Skeletal muscle cell (primary cell): ENCODE measurements around the gene EMILIN2.

ENCODE experiments used
- DNase-seq: peaks from one replicate; pipeline ENCODE4 v3.0.0-alpha.2; 2010; ENCODE audit warnings: low read depth
- H3K4me3 ChIP-seq: 2 replicates; pipeline ENCODE4 v1.5.1; 2011; ENCODE audit warnings: low read depth, mild to moderate bottlenecking, control low read depth, low read length, moderate library complexity

Gene EMILIN2

DNA sequence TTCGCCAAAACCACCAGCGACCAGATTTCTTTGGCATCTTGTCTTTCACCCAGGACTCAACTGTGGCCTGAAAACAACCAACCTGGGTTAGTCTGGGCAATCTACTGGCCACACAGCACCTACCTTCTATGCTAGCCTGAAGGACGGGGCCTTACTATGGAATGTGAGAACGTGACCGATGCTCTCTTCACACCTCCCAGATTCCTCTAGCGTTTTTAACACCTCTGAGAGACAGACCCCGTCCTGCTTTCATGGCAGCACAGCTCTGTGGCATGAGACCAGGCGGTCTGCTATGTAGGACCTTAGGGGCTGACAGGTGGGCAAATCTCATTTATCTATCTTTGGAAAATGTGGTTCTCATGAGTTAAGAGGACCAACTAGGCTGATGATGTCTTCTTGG, 80.9 kb downstream of the EMILIN2 start:
- DNase-seq: no peak
- no peak overlapping the region for H3K4me3 ChIP-seq

DNA sequence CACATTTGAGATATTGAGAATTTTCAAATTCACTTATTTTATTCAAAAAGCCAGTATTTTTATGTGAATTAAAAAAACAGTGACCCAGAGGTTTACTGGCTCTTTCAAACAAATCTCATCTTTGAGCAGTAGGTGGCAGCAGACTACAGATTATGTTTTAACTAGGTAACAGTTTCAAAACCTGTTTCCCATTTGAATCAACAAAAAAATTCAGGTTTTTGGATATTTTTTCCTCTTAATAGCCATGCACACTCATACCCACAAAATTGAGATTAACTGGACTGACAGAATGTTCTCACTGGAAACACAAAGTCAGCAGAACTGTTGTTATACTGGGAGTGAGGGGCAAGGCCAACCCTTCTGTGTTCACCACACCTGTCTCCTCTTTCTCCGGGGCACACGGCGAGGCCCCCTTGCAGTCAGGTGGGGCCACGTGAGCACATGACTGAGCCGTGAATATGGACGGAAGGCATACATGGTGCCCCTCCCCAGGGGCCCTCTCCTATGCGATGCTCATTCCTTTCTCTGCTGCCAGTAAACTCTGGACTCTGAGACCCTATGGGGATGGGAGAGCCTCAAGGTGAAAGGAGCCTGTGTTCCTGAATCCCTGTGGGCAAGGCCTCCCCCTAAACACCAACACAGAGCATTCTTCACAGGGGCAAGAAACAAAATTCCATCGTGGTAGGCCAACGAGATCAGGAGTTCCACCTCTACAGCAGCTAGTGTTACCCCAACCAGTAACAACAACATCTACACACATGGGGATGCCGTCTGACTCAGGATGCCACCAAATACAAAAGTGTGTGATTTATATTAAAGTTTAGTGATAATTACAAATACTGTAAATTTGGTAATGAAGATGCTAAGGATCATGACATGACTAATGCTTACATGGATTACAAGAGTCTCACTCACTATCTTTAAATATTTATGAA, 85.7 kb downstream of the EMILIN2 start:
- H3K4me3 ChIP-seq: no peak overlapping the region
- DNase-seq: no peak

DNA sequence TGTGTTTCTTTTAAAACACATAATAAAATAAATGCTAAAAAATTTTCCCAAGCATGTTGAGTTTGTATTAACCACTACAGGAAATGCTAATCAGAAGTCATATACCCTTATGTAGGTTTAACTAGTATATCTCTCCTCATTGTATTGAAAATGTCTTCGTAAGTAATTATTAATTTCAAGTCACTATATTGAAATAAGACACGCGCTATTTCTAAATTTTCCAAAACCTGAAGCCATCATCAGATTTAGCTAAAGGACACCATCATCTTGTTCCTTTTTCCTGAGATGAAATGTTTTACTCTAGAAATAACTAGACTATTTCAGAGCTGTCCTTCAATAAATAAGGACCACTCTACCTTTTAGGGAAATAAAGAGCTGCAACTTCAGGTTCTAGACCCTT, 87.2 kb downstream of the EMILIN2 start:
- H3K4me3 ChIP-seq: no peak overlapping the region
- no peak for DNase-seq

DNA sequence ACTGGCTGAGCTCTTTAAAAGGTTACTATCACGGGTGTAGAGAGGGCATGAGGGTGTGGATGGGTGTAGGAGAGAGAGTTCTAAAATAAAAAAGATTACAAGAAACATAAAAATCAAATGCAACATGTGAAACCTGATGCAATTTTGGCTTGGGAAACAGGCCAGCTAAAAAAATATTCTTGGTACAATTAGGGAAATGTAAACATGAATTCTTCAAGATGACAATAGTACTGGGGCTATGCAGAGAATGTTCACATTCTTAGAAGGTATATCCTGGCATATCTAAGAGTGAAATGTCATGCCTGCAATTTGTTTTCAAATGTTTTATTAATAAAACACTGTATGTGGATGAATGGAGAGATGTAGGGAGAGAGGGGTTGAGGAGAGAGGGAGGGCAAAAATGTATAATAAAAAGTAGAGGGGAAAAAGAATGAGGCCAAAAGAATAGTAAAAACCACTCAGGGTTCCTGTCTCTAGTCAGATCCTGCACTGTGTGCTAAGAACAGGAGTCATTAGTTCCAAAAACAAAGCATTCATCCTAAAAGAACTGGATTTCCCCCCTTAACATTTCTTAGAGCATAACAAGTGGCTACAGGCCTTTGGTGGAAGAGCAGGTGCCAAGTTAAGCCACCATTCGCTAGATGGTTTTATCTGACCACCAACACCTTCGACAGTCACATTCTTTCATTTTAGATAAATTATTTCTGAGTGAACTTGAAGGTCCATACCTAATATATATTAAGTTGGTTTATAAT, 88.8 kb downstream of the EMILIN2 start:
- DNase-seq: no peak
- H3K4me3 ChIP-seq: no peak overlapping the region

DNA sequence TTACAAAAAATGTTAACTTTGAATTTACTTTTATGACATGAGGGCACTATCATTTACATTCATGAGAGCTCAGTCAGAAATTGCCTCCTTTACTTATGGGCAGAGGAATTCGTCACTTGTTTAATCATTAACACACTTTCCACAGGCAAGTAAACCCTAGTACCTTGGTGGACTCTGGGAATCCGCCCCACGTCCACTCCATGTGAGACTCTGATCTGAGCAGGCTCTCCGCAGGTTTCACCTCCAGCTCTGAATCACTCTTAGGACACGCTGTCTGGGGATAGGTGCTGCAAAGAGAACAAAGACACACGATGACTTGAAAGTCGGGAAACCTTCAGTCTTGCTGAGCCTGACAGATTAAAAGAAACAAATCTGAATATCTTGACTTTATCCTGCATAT, 92.5 kb downstream of the EMILIN2 start:
- no peak overlapping the region for H3K4me3 ChIP-seq

GRCh38 chr18:2948038-2948437, 101.2 kb downstream of the EMILIN2 start:
- DNase-seq: peak; percentile 35
- no peak overlapping the region for H3K4me3 ChIP-seq

More for the DNA sequence above, 92.5 kb downstream of the EMILIN2 start:
- DNase-seq: no peak

DNA sequence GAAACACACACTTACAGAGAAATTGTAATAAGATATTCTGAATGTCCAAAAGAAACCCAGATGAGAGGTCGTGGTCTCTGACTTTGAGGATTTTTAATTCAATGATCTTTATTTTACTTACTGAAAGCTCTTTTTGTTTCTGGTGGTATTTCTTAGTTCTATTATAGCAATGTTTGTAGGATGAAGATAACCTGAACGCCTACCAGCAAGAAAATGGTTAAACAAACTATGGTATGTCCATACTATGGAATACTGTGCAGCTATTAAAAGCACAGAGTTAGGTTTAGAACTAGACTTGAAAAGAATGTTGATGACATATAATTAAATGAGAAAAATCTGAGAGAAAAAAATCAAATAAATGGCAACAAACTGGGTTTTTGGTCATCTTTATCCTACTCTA, 105.8 kb downstream of the EMILIN2 start:
- DNase-seq: no peak

DNA sequence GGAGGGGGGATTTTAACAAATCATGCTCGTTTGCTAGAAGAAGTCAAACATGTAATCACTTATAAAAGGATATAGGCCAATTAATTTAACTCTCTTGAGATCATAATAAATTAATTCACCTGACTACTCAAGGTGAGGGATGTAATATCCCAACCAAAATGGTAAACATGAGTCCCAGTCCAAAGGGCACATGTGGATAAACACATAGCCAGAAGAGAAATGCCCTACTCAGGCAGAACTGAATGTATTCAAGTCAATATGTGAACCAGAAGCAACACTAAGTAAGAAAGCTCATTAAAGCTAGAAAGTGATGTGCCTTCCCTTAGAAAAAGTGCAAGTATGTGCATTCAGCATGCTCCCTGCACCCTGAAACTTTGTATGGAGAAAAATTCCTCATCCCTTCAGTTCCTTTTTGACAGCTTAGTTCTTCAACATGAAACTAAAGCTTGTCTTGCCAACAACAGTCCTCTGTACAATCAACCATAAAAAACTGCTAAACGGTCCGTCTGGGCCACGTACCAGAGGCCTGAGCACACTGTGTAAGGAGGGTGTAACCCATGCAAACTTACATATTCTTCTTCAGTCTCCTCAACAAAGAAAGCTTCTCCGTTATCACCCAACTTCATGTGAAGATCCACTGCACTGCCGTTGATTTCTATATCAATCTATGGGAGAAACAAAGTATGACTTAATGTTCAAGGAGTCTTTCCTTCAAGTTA, 107.3 kb downstream of the EMILIN2 start:
- no peak for DNase-seq
- no peak overlapping the region for H3K4me3 ChIP-seq

More for the DNA sequence above, 105.8 kb downstream of the EMILIN2 start:
- H3K4me3 ChIP-seq: no peak overlapping the region

DNA sequence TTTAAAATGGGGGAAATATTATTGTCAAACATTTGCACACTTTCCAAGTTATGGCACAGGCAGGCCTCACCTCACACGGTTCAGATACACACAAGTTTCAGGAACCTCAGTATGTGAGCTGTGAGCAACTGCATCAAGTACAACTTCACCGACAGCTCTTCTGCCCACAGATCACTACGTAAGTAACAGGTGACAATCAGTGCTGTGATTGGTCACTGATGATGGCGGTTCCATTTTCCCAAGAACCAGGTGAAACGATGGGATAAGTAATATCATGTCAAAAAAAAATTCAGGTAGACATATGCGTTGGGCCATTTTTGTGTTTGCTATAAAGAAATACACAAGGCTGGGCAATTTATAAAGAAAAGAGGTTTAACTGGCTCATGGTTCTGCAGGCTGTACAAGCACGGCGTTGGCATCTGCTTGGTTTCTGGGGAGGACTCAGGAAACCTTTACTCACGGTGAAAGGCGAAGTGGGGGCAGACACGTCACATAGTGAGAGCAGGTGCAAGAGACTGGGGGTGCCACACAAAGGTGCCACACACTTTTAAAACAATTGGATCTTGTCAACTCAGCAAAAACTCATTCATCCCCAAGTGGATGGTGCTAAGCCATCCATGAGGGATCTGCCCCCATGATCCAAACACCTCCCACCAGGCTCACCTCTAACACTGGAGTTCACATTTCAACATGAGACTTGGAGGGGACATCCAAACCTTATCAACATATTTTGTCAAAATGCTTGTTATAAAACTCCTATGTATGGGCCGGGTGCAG, 108.3 kb downstream of the EMILIN2 start:
- no peak for DNase-seq
- no peak overlapping the region for H3K4me3 ChIP-seq

- DNase-seq: no peak
- no peak overlapping the region for H3K4me3 ChIP-seq
These were observed 109.2 kb downstream of the EMILIN2 start for GRCh38 chr18:2956056-2956455.

DNA sequence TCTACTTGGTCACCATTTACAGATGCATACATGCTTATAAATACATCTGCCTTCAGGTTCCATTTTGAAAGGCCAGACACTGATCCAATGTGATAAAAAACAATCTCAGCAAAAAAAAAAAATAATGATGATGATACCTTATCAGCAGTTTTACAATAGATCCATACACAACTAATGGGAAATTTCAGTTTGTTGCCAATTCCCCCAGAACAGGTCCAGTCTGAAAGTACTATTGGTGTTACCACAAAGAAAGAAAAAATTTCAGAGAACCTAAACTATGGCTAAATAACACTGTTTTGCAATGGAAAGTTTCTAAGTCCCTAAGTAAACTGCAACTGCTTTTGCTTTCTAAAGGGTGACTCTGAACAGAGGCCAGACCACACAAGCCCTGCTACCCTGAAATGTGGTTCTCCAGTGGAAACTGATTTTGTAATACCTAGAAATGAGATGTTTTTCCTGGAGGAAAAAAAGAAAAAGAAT, 112.1 kb downstream of the EMILIN2 start:
- no peak overlapping the region for H3K4me3 ChIP-seq
- DNase-seq: peak; percentile 40

DNA sequence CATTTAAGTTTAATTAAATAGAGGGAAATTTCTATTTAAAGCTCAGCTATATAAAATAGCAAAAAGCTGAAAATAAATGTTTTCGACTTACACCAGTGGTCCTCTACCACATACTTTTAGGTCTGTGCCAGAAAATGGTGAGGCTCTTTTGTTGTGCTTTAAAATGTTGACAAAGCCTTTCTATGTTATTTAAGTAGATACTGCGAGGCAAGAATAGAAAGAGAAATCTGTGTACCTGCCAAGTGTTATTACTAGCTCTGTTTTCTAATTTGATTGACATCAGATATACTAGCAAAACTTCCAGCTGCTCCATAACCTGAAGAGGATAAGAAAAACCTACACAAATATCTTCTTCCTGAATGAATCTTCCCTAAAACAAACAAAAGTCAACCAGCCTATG, 112.5 kb downstream of the EMILIN2 start:
- no peak overlapping the region for H3K4me3 ChIP-seq
- DNase-seq: no peak

- H3K4me3 ChIP-seq: no peak overlapping the region
- no peak for DNase-seq
These were observed 114.3 kb downstream of the EMILIN2 start for GRCh38 chr18:2960983-2961696.

GRCh38 chr18:2961821-2962220, 115.0 kb downstream of the EMILIN2 start:
- no peak overlapping the region for H3K4me3 ChIP-seq
- no peak for DNase-seq

DNA sequence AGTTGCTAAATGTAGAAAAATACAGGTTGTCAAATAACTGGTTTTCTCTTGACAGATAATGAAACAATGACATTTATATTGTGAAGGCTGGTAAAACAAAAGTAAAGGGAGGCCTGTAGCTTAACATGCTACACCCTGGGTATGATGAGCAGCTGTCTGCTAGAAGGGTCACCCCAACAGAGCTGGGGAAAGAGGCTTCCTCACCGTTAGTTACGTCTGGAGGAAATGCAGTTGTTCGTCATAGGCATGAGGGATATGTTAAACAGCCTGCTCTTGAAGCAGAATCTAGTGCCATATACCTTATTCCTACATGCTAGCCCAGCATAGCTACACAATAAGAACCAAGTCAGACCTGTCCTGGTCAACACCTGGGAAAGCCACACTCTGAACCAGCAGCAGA, 116.2 kb downstream of the EMILIN2 start:
- no peak for DNase-seq
- H3K4me3 ChIP-seq: no peak overlapping the region

GRCh38 chr18:2964361-2965010, 117.7 kb downstream of the EMILIN2 start:
- no peak overlapping the region for H3K4me3 ChIP-seq
- no peak for DNase-seq
